ENCODE data around the gene CRKL. TPM values are rescaled to one million over a fixed set of nuclear protein-coding genes. Genes with fewer than 3 reads are reported as not detected.
"Not testable (repeated sequence)": the region's sequence is repeated elsewhere in the genome, so short reads cannot be mapped to it uniquely, and the experiment has no call there.

The CRKL gene
- polyA plus RNA-seq, 1 of the 3 experiments (the other 2 are of a cell fraction), result 9.6 TPM

GRCh38 chr22:20972014-20972694 lies 54.9 kb downstream of the CRKL start:
- ChIA-PET CTCF (interaction anchor here (0.9 to 7.4 kb wide), 4 partner anchors 9 to 86 kb away, joined by 3 to 44 read pairs (median 4); no protein-coding TSS in a partner anchor), POLR2A (interaction anchor here (0.6 to 1.2 kb wide), 2 partner anchors 9 to 28 kb away, joined by 3 read pairs; no protein-coding TSS in a partner anchor)
- DNase-seq; H3K9ac ChIP-seq; H3K9me2 ChIP-seq; H4K20me1 ChIP-seq (ENCODE audit: insufficient read depth); H3F3A ChIP-seq (replicated peaks; ENCODE audit: insufficient read depth); H3K79me2 ChIP-seq (ENCODE audit: insufficient read depth); H3K36me3 ChIP-seq (replicated peaks in 1 of 2; ENCODE audit: control insufficient read depth in 1 of 2, insufficient read depth in 2 of 2, low read length in 1 of 2); H3K4me3 ChIP-seq (ENCODE audit: low read depth in 2 of 2, low read length in 1 of 2); H2AFZ ChIP-seq (ENCODE audit: low read depth); H3K4me2 ChIP-seq; H3K9me3 ChIP-seq; H3K27me3 ChIP-seq (ENCODE audit: insufficient read depth); H3K27ac ChIP-seq (ENCODE audit: low read depth in 2 of 2, low read length in 1 of 2): not testable (repeated sequence)
- WGBS (ENCODE audit: low lambda C conversion rate), result 94% methylated on average over 11 of the region's 11 CpGs
- peaks cover 0 to 13% of the 10 kb centered on the region in 2 experiments; a peak in 1 of 4 replicates for H3K4me1 ChIP-seq (ENCODE audit: control insufficient read depth in 1 of 2, insufficient read depth in 2 of 2, low read depth in 1 of 2, low read length in 1 of 2)

GRCh38 chr22:20972933-20973577 lies 55.8 kb downstream of the CRKL start:
- Histone ChIP-seq H3K9ac (no peak overlapping the region), H3K4me3 (ENCODE audit: low read depth in 2 of 2, low read length in 1 of 2) (no peak overlapping the region), H3K4me1 (ENCODE audit: control insufficient read depth in 1 of 2, insufficient read depth in 2 of 2, low read depth in 1 of 2, low read length in 1 of 2) (peaks cover 0 to 13% of the 10 kb centered on the region in 2 experiments; a peak in 1 of 4 replicates), H3K4me2 (no peak overlapping the region), H3F3A (replicated peaks; ENCODE audit: insufficient read depth) (no peaks in the 10 kb centered on the region), H3K27ac (ENCODE audit: low read depth in 2 of 2, low read length in 1 of 2) (no peak overlapping the region), H2AFZ (ENCODE audit: low read depth) (no peak overlapping the region), H4K20me1 (ENCODE audit: insufficient read depth) (no peaks in the 10 kb centered on the region), H3K27me3 (ENCODE audit: insufficient read depth) (no peaks in the 10 kb centered on the region), H3K36me3 (replicated peaks in 1 of 2; ENCODE audit: control insufficient read depth in 1 of 2, insufficient read depth in 2 of 2, low read length in 1 of 2) (no peaks in the 10 kb centered on the region), H3K9me3 (no peaks in the 10 kb centered on the region), H3K79me2 (ENCODE audit: insufficient read depth) (no peaks in the 10 kb centered on the region), H3K9me2 (no peaks in the 10 kb centered on the region)
- ChIA-PET POLR2A (interaction anchor here (1.2 to 1.6 kb wide), 2 partner anchors 8 to 9 kb away, joined by 3 to 6 read pairs; partner anchors contain the start of gene LZTR1), CTCF (interaction anchor here (0.7 to 7.4 kb wide), 5 partner anchors 8 to 130 kb away, joined by 3 to 44 read pairs (median 4); no protein-coding TSS in a partner anchor)
- no peak for DNase-seq
- 71% methylated on average over 8 of the region's 21 CpGs for WGBS (ENCODE audit: low lambda C conversion rate)
- TF ChIP-seq IRF3 (IDR thresholded peaks at IDR 0.05; ENCODE audit: low read depth, low read length) (no peak), SMC3 (IDR thresholded peaks at IDR 0.05; ENCODE audit: low read depth, low read length) (no peak), EZH2phosphoT487 (IDR thresholded peaks at IDR 0.05; ENCODE audit: borderline replicate concordance, low read depth) (no peak), TAF1 (IDR thresholded peaks at IDR 0.05; ENCODE audit: borderline replicate concordance, low read depth, low read length) (no peak), SIN3A (IDR thresholded peaks at IDR 0.05; ENCODE audit: borderline replicate concordance, low read depth, low read length) (no peak), PBX3 (IDR thresholded peaks at IDR 0.05) (no peak), CTCF (IDR thresholded peaks at IDR 0.05) (no peak), TEAD4 (IDR thresholded peaks at IDR 0.05; ENCODE audit: borderline replicate concordance, insufficient read depth) (no peak), FOSL2 (IDR thresholded peaks at IDR 0.05; ENCODE audit: borderline replicate concordance, low read depth) (no peak), NRF1 (IDR thresholded peaks at IDR 0.05; ENCODE audit: low read depth, low read length) (no peak), GABPA (IDR thresholded peaks at IDR 0.05; ENCODE audit: low read depth) (no peak), JUND (IDR thresholded peaks at IDR 0.05) (no peak), EP300 (IDR thresholded peaks at IDR 0.05; ENCODE audit: borderline replicate concordance in 1 of 2, low read depth in 1 of 2, low read length in 1 of 2) (no peak), GATA2 (CRISPR knock-in tag; IDR thresholded peaks at IDR 0.05) (no peak), MEF2A (IDR thresholded peaks at IDR 0.05; ENCODE audit: borderline replicate concordance, low read depth) (no peak), TCF12 (IDR thresholded peaks at IDR 0.05) (no peak), USF2 (IDR thresholded peaks at IDR 0.05; ENCODE audit: borderline replicate concordance, low read depth, low read length) (no peak)
